Endodermal cell (in vitro differentiated cells): Measurements from ENCODE around the gene ATP10B. TPM values are rescaled to one million over a fixed set of nuclear protein-coding genes. Genes with fewer than 3 reads are reported as not detected.

Source experiments
- DNase-seq: peaks from one replicate; pipeline ENCODE4 v3.0.0-alpha.2; 2017
- H3K27ac ChIP-seq: 2 replicates; pipeline ENCODE4 v1.5.1; 2013; ENCODE audit warnings: mild to moderate bottlenecking, low read depth, low read length, moderate library complexity
- H3K27me3 ChIP-seq: 2 replicates; pipeline ENCODE4 v1.6.1; 2013; ENCODE audit warnings: mild to moderate bottlenecking, low read length, moderate library complexity; ENCODE audit not compliant: insufficient read depth, control insufficient read depth, poor library complexity, severe bottlenecking
- H3K36me3 ChIP-seq: 2 replicates; pipeline ENCODE4 v1.7.0; 2013; ENCODE audit warnings: mild to moderate bottlenecking, low read length, moderate library complexity; ENCODE audit not compliant: control insufficient read depth, insufficient read depth
- H3K4me1 ChIP-seq: one replicate; pipeline ENCODE4 v1.7.0; 2013; ENCODE audit warnings: low read length; ENCODE audit not compliant: control insufficient read depth, insufficient read depth
- H3K4me3 ChIP-seq: 2 replicates; pipeline ENCODE4 v1.5.1; 2013; ENCODE audit warnings: mild to moderate bottlenecking, low read length, moderate library complexity
- H3K9ac ChIP-seq: 2 replicates; pipeline ENCODE4 v1.6.1; 2013; ENCODE audit warnings: mild to moderate bottlenecking, low read length, moderate library complexity; ENCODE audit not compliant: poor library complexity, severe bottlenecking; ENCODE audit errors: extremely low read depth
- H3K9me3 ChIP-seq: 2 replicates; pipeline ENCODE4 v1.6.1; 2013; ENCODE audit warnings: mild to moderate bottlenecking, low read length, moderate library complexity; ENCODE audit not compliant: control insufficient read depth
- H3K27ac Mint-ChIP-seq: 2 replicates; pipeline ENCODE4 v1.8.0; 2020; ENCODE audit warnings: mixed read lengths
- H3K27me3 Mint-ChIP-seq: 2 replicates; pipeline ENCODE4 v1.8.0; 2021; ENCODE audit warnings: mild to moderate bottlenecking, mixed read lengths; ENCODE audit not compliant: insufficient read depth
- H3K36me3 Mint-ChIP-seq: 2 replicates; pipeline ENCODE4 v1.8.0; 2020; ENCODE audit warnings: low read depth, mixed read lengths
- H3K4me1 Mint-ChIP-seq: 2 replicates; pipeline ENCODE4 v1.8.0; 2020; ENCODE audit warnings: mixed read lengths
- H3K4me3 Mint-ChIP-seq: 2 replicates; pipeline ENCODE4 v1.8.0; 2020; ENCODE audit warnings: mild to moderate bottlenecking, moderate library complexity, mixed read lengths
- H3K9me3 Mint-ChIP-seq: 2 replicates; pipeline ENCODE4 v1.8.0; 2020; ENCODE audit warnings: mild to moderate bottlenecking, mixed read lengths
- CTCF ChIP-seq: fragments of 200-600 bp; sonication (generic); conservative IDR thresholded peaks from 2 replicates; pipeline ENCODE4 v1.5.0; 2021; ENCODE audit warnings: antibody characterized with exemption, mild to moderate bottlenecking
- WGBS, 2 experiments: methylation state at CpG; one replicate each; pipeline versions ENCODE4 v1.1.5 to v1.1.7; 2013; ENCODE audit warnings: missing lambda C conversion rate in 2 of 2, mixed read lengths in 1 of 2; ENCODE audit not compliant: insufficient coverage in 1 of 2, insufficient read length in 1 of 2; 5-methylcytosine and 5-hydroxymethylcytosine counted together
- total RNA-seq, 2 donors: library from RNA; stranded (reverse); fragmentation: NEBNext Ultra II Directional in 1 of 2; extraction: Animal tissue kit (Norgen Biotek cat#: 25700) in 1 of 2; gene quantifications; 2 replicates in 1 of 2; 3 replicates in 1 of 2; pipeline ENCODE4 v1.2.1, GENCODE V29; 2021

Gene ATP10B
- total RNA-seq, 2 donors from 2014 or later = 0.15 to 0.38 TPM

- peaks cover 22% of the 10 kb centered on the region for H3K4me1 Mint-ChIP-seq
- Histone ChIP-seq H3K36me3 (no peaks in the 10 kb centered on the region), H3K9me3 (no peaks in the 10 kb centered on the region), H3K4me3 (no peak overlapping the region), H3K27ac (no peak overlapping the region), H3K4me1 (peaks cover 1% of the 10 kb centered on the region), H3K27me3 (no peaks in the 10 kb centered on the region), H3K9ac (no peak overlapping the region)
- no peak for DNase-seq
- H3K27ac Mint-ChIP-seq = no peak overlapping the region
- no peaks in the 10 kb centered on the region for H3K36me3 Mint-ChIP-seq
- H3K27me3 Mint-ChIP-seq = no peaks in the 10 kb centered on the region
- WGBS, 2 experiments = 85 to 100% methylated on average over 1 to 4 of the region's 4 CpGs
- no peak for TF ChIP-seq CTCF
- no peak overlapping the region for H3K4me3 Mint-ChIP-seq
- no peaks in the 10 kb centered on the region for H3K9me3 Mint-ChIP-seq
Measured at GRCh38 chr5:160769301-160769700, 82.7 kb downstream of the ATP10B start.

- TF ChIP-seq CTCF = no peak
- no peak for DNase-seq
- Histone ChIP-seq H3K4me3 (no peak overlapping the region), H3K9ac (no peak overlapping the region), H3K27ac (no peak overlapping the region), H3K4me1 (peaks cover 4% of the 10 kb centered on the region), H3K9me3 (peaks cover 9% of the 10 kb centered on the region), H3K36me3 (no peaks in the 10 kb centered on the region), H3K27me3 (no peaks in the 10 kb centered on the region)
- WGBS, 2 experiments = 92 to 100% methylated on average over 2 to 4 of the region's 4 CpGs
- peaks cover 15% of the 10 kb centered on the region for H3K9me3 Mint-ChIP-seq
- H3K27ac Mint-ChIP-seq = no peak overlapping the region
- no peaks in the 10 kb centered on the region for H3K27me3 Mint-ChIP-seq
- H3K4me3 Mint-ChIP-seq = no peak overlapping the region
- peaks cover 10% of the 10 kb centered on the region for H3K4me1 Mint-ChIP-seq
- H3K36me3 Mint-ChIP-seq = no peaks in the 10 kb centered on the region
Measured at GRCh38 chr5:160767062-160767461, 84.9 kb downstream of the ATP10B start.

- peaks cover 5% of the 10 kb centered on the region for H3K4me1 ChIP-seq
- no peak for DNase-seq
- H3K4me3 ChIP-seq = no peak overlapping the region
- no peaks in the 10 kb centered on the region for H3K27me3 ChIP-seq
- H3K9me3 Mint-ChIP-seq = peaks cover 30% of the 10 kb centered on the region
- H3K27ac Mint-ChIP-seq = no peak overlapping the region
- no peak for TF ChIP-seq CTCF
- no peaks in the 10 kb centered on the region for H3K36me3 Mint-ChIP-seq
- H3K36me3 ChIP-seq = no peaks in the 10 kb centered on the region
- H3K27ac ChIP-seq = no peak overlapping the region
- no peaks in the 10 kb centered on the region for H3K27me3 Mint-ChIP-seq
- WGBS, 2 experiments = 94 to 96% methylated on average over 2 to 3 of the region's 3 CpGs
- H3K4me1 Mint-ChIP-seq = peaks cover 7% of the 10 kb centered on the region
- no peak overlapping the region for H3K4me3 Mint-ChIP-seq
- H3K9me3 ChIP-seq = peaks cover 17% of the 10 kb centered on the region
- H3K9ac ChIP-seq = no peak overlapping the region
Measured at GRCh38 chr5:160760008-160760407, 92.0 kb downstream of the ATP10B start.
